HepG2 (cell line): ENCODE data around the gene UBR4. TPM values are rescaled to one million over a fixed set of nuclear protein-coding genes. Genes with fewer than 3 reads are reported as not detected.

Source experiments
- ATAC-seq: fragments of 200-7000 bp; cut with Tn5 transposase; 3 replicates; pipeline ENCODE4 v1.9.1; 2020; ENCODE audit warnings: mild to moderate bottlenecking, moderate library complexity
- BruUV-seq: library from RNA; stranded (reverse); fragments of 400-500 nt; replicated peaks from 2 replicates; lab custom pipeline; 2021; lab: Mats Ljungman, UMichigan
- CTCF ChIA-PET: fragments of 300-600 bp; formaldehyde crosslinking; extraction: SDS; loops from one replicate; lab custom pipeline; 2021; ENCODE audit warnings: low total read pairs, inconsistent platforms, low intra/inter-chr PET ratio; lab: Yijun Ruan, JAX
- POLR2A ChIA-PET: fragments of 350-600 bp; sonication (Branson Sonifier 250); formaldehyde crosslinking; loops from one replicate; lab custom pipeline; 2020; ENCODE audit warnings: antibody characterized with exemption, inconsistent platforms; lab: Yijun Ruan, JAX
- DNase-seq: peaks from one replicate; pipeline ENCODE4 v3.0.0-alpha.2; 2015; ENCODE audit warnings: low spot score
- FAIRE-seq: peaks from 3 replicates; lab custom pipeline; 2011; peaks lifted over from hg19 to GRCh38; lab: Jason Lieb, UNC
- H2AFZ ChIP-seq: one replicate; pipeline ENCODE4 v1.6.1; 2011; ENCODE audit warnings: low read length, inconsistent platforms
- H3K27ac ChIP-seq: fragments of 300-600 bp; 3 replicates; pipeline ENCODE4 v1.8.0; 2011; ENCODE audit warnings: mixed run types, mild to moderate bottlenecking, mixed read lengths, low read length, inconsistent platforms; ENCODE audit not compliant: insufficient read depth; ENCODE audit errors: extremely low read length
- H3K27me3 ChIP-seq, 2 experiments: fragments of 200-600 bp in 1 of 2; 2 replicates in 1 of 2; 3 replicates in 1 of 2; pipeline versions ENCODE4 v1.6.0 to v1.8.0; 2011; ENCODE audit warnings: low read length in 2 of 2, mild to moderate bottlenecking in 2 of 2, moderate library complexity in 2 of 2, inconsistent platforms in 1 of 2; ENCODE audit not compliant: insufficient read depth in 2 of 2, control insufficient read depth in 1 of 2
- H3K36me3 ChIP-seq, 2 experiments: fragments of 200-600 bp in 1 of 2; replicated peaks in 1 of 2; 2 replicates in 1 of 2; 3 replicates in 1 of 2; pipeline versions ENCODE4 v1.5.1 to v1.8.0; 2011; ENCODE audit warnings: low read length in 2 of 2, inconsistent platforms in 1 of 2; ENCODE audit not compliant: insufficient read depth in 2 of 2, control insufficient read depth in 1 of 2
- H3K4me1 ChIP-seq: 2 replicates; pipeline ENCODE4 v1.5.1; 2012; ENCODE audit warnings: low read length, inconsistent platforms; ENCODE audit not compliant: insufficient read depth
- H3K4me2 ChIP-seq: 2 replicates; pipeline ENCODE4 v1.6.0; 2011; ENCODE audit warnings: low read depth, low read length, inconsistent platforms
- H3K4me3 ChIP-seq, 3 experiments: fragments of 200-600 bp in 1 of 3; sonication (generic), shearing (Covaris generic) in 1 of 3; replicated peaks in 1 of 3; 2 replicates each; pipeline ENCODE4 v1.5.1; 2011 to 2016; ENCODE audit warnings: low read length in 3 of 3, inconsistent platforms in 2 of 3, low read depth in 2 of 3, mild to moderate bottlenecking in 2 of 3, control low read depth in 1 of 3, mixed read lengths in 1 of 3; ENCODE audit not compliant: insufficient read depth in 1 of 3
- H3K79me2 ChIP-seq: one replicate; pipeline ENCODE4 v1.6.1; 2011; ENCODE audit warnings: low read length, inconsistent platforms; ENCODE audit not compliant: insufficient read depth
- H3K9ac ChIP-seq: 2 replicates; pipeline ENCODE4 v1.6.0; 2011; ENCODE audit warnings: mild to moderate bottlenecking, low read depth, low read length, inconsistent platforms; ENCODE audit not compliant: insufficient read depth
- H3K9me3 ChIP-seq: 2 replicates; pipeline ENCODE4 v1.5.1; 2012; ENCODE audit warnings: mild to moderate bottlenecking, low read length
- H4K20me1 ChIP-seq: 2 replicates; pipeline ENCODE4 v1.6.0; 2011; ENCODE audit warnings: inconsistent platforms, mild to moderate bottlenecking, low read length, moderate library complexity; ENCODE audit not compliant: insufficient read depth
- AGO1 ChIP-seq: fragments of 200-400 bp; formaldehyde crosslinking; IDR thresholded peaks from 2 replicates; pipeline ENCODE4 v1.6.1; 2017; ENCODE audit warnings: mild to moderate bottlenecking, low read depth, low read length, moderate library complexity; ENCODE audit not compliant: poor library complexity, severe bottlenecking
- ATM ChIP-seq: fragments of 450-650 bp; IDR thresholded peaks from 2 replicates; pipeline ENCODE4 v1.7.1; 2017; ENCODE audit warnings: mild to moderate bottlenecking, borderline replicate concordance
- HOXD1 ChIP-seq: sonication (generic); formaldehyde crosslinking; IDR thresholded peaks from 2 replicates; pipeline ENCODE4 v1.5.0; 2020; ENCODE audit warnings: missing genetic modification reagents
- KDM2A ChIP-seq: sonication (generic); formaldehyde crosslinking; IDR thresholded peaks from 2 replicates; pipeline ENCODE4 v1.4.0; 2020; ENCODE audit warnings: low read depth, missing genetic modification reagents, borderline replicate concordance
- ZNF432 ChIP-seq: sonication (generic); formaldehyde crosslinking; IDR thresholded peaks from 2 replicates; pipeline ENCODE4 v1.5.0; 2020; ENCODE audit warnings: missing genetic modification reagents, mild to moderate bottlenecking, borderline replicate concordance
- ZNF766 ChIP-seq: sonication (generic); formaldehyde crosslinking; IDR thresholded peaks from 2 replicates; pipeline ENCODE4 v1.5.0; 2020; ENCODE audit warnings: missing genetic modification reagents, borderline replicate concordance
- WGBS: methylation state at CpG from one replicate; pipeline ENCODE4 v1.1.6; 2017; ENCODE audit warnings: low lambda C conversion rate; 5-methylcytosine and 5-hydroxymethylcytosine counted together
- in situ Hi-C: cut with HindIII; loops from 2 replicates; pipeline ENCODE4 v1.10.0; 2017; ENCODE audit warnings: low pct_unique_long_range_greater_than_20kb; ENCODE audit not compliant: extremely low pct_ligation_motif_present
- intact Hi-C: fragments of 100-400 bp; cut with micrococcal nuclease; formaldehyde crosslinking; loops from one replicate; pipeline ENCODE4 v1.10.0; 2022; ENCODE audit not compliant: unreplicated experiment
- polyA plus RNA-seq, 8 experiments: library from polyadenylated mRNA; depleted of rRNA in 3 of 8; stranded (reverse) in 7 of 8; unstranded in 1 of 8; fragments of >200 nt; fragmentation: Illumina TruSeq in 4 of 8; extraction: Trizol in 4 of 8; gene quantifications; 2 replicates each; pipeline versions ENCODE4 v1.2.1 to v1.2.3, GENCODE V29; 2011 to 2016; ENCODE audit warnings: low read depth in 4 of 8, missing spikeins in 1 of 8, mixed read lengths in 1 of 8; ENCODE audit not compliant: insufficient read depth in 1 of 8
- total RNA-seq, 5 experiments: library from RNA; depleted of rRNA; stranded (reverse); fragments of >200 nt; fragmentation: Illumina TruSeq; extraction: Trizol; gene quantifications; 2 replicates each; pipeline ENCODE4 v1.2.3, GENCODE V29; 2016; ENCODE audit warnings: low read depth in 1 of 5
- TF ChIP-seq, protein P1 (sequence below): sonication (generic); formaldehyde crosslinking; IDR thresholded peaks from 2 replicates; pipeline ENCODE4 v1.5.1; 2020; ENCODE audit warnings: mild to moderate bottlenecking, missing genetic modification reagents, moderate library complexity
- TF ChIP-seq, protein P2 (sequence below): IDR thresholded peaks from 2 replicates; pipeline ENCODE4 v1.6.1; 2016; ENCODE audit warnings: low read depth, borderline replicate concordance

The UBR4 gene
- total and polyA plus RNA-seq, 2 of the 13 experiments (the other 11 are each of a cell fraction or from before 2014, with no cell fraction given): 59.1 to 106 TPM

DNA sequence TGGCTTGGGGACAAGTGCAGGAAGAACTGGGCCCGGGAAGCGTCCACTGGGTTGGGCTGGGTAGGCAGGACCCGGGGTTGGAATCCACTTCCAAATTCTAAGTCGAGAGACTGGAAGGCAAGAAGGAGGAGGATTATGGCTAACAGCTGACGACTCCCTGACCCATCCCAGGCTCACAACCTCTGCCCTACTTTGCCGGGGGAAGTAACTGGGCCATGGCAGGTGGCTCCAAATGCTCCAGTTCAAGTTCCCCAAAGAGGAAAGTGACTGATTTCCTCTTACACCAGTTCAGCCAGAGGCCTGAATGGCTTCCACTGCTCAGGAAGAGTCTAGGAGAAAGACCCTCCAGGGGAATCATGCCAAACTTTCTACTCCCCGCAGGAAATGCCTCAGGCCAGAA, 29.8 kb upstream of the UBR4 start (continued):
- TF ChIP-seq, protein P1, sequence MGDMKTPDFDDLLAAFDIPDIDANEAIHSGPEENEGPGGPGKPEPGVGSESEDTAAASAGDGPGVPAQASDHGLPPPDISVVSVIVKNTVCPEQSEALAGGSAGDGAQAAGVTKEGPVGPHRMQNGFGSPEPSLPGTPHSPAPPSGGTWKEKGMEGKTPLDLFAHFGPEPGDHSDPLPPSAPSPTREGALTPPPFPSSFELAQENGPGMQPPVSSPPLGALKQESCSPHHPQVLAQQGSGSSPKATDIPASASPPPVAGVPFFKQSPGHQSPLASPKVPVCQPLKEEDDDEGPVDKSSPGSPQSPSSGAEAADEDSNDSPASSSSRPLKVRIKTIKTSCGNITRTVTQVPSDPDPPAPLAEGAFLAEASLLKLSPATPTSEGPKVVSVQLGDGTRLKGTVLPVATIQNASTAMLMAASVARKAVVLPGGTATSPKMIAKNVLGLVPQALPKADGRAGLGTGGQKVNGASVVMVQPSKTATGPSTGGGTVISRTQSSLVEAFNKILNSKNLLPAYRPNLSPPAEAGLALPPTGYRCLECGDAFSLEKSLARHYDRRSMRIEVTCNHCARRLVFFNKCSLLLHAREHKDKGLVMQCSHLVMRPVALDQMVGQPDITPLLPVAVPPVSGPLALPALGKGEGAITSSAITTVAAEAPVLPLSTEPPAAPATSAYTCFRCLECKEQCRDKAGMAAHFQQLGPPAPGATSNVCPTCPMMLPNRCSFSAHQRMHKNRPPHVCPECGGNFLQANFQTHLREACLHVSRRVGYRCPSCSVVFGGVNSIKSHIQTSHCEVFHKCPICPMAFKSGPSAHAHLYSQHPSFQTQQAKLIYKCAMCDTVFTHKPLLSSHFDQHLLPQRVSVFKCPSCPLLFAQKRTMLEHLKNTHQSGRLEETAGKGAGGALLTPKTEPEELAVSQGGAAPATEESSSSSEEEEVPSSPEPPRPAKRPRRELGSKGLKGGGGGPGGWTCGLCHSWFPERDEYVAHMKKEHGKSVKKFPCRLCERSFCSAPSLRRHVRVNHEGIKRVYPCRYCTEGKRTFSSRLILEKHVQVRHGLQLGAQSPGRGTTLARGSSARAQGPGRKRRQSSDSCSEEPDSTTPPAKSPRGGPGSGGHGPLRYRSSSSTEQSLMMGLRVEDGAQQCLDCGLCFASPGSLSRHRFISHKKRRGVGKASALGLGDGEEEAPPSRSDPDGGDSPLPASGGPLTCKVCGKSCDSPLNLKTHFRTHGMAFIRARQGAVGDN (CRISPR knock-in tag): no peak
- TF ChIP-seq ZNF432 (CRISPR knock-in tag) (no peak), ATM (no peak)

DNA sequence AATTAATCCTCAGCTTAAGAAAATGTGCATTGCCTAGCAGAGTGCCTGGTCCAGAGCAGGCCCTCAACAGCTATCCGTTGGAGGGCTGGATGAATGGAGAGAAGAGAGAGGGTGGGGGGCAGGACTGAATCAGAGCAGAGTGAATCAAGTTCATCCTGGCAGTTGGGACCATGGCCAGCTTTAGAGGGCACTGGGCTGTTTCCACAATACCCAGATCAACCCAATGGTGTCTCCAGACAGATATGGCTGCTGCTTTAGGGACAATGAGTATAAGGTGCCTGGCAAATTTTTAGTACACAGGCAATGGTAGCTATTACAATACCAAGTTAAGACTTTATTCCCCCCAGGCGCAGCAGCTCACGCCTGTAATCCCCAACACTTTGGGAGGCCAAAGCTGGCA, 24.2 kb upstream of the UBR4 start:
- in situ Hi-C loops (loop anchor here (10.0 kb wide), 1 partner anchor 59 kb away; no protein-coding TSS in a partner anchor), intact Hi-C loops (no loop called here)
- no peak for FAIRE-seq
- Histone ChIP-seq H2AFZ (no peak overlapping the region), H4K20me1 (no peaks in the 10 kb centered on the region), H3K9me3 (no peaks in the 10 kb centered on the region), H3K4me1 (no peaks in the 10 kb centered on the region), H3K9ac (no peak overlapping the region), H3K36me3 (peaks cover 32 to 86% of the 10 kb centered on the region in 2 experiments), H3K4me3 (no peak overlapping the region), H3K79me2 (no peaks in the 10 kb centered on the region), H3K27me3 (no peaks in the 10 kb centered on the region), H3K4me2 (no peak overlapping the region), H3K27ac (no peak overlapping the region)
- ATAC-seq: no peak
- CTCF ChIA-PET: no interaction called here
- POLR2A ChIA-PET: no interaction called here
- no TSS peak for BruUV-seq
- DNase-seq: no peak
- TF ChIP-seq, protein P2, sequence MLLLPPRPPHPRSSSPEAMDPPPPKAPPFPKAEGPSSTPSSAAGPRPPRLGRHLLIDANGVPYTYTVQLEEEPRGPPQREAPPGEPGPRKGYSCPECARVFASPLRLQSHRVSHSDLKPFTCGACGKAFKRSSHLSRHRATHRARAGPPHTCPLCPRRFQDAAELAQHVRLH (CRISPR knock-in tag): no peak
- no peak for TF ChIP-seq HOXD1 (CRISPR knock-in tag)
- no peak for TF ChIP-seq AGO1
- no peak for TF ChIP-seq ZNF766
- no peak for TF ChIP-seq KDM2A (CRISPR knock-in tag)
- WGBS: 100% methylated on average over 3 of the region's 3 CpGs
